CD14-positive monocyte (primary cell): ENCODE results near the gene SNCAIP. TPM values are rescaled to one million over a fixed set of nuclear protein-coding genes. Genes with fewer than 3 reads are reported as not detected.

Experiments used
- DNase-seq, 3 donors: peaks; one replicate each; pipeline ENCODE4 v3.0.0-alpha.2; 2011 to 2022
- H2AFZ ChIP-seq: 2 replicates; pipeline ENCODE4 v1.6.0; 2012; ENCODE audit warnings: mild to moderate bottlenecking, low read depth, low read length, inconsistent platforms; ENCODE audit not compliant: insufficient read depth, poor library complexity, severe bottlenecking
- H3K27ac ChIP-seq, 2 donors: 1 replicate in 1 of 2; 2 replicates in 1 of 2; pipeline ENCODE4 v1.5.1; 2012 to 2013; ENCODE audit warnings: low read length in 2 of 2, control low read depth in 1 of 2, inconsistent platforms in 1 of 2, low read depth in 1 of 2, mild to moderate bottlenecking in 1 of 2
- H3K27me3 ChIP-seq, 2 donors: one replicate each; pipeline versions ENCODE4 v1.6.0 to v1.6.1; 2011 to 2013; ENCODE audit warnings: low read length in 2 of 2; ENCODE audit not compliant: control insufficient read depth in 2 of 2, insufficient read depth in 2 of 2
- H3K36me3 ChIP-seq, 2 donors: replicated peaks in 1 of 2; 1 replicate in 1 of 2; 2 replicates in 1 of 2; pipeline versions ENCODE4 v1.5.1 to v1.6.1; 2012 to 2013; ENCODE audit warnings: low read length in 2 of 2, control low read depth in 1 of 2, inconsistent platforms in 1 of 2, mild to moderate bottlenecking in 1 of 2; ENCODE audit not compliant: insufficient read depth in 2 of 2, control insufficient read depth in 1 of 2
- H3K4me1 ChIP-seq, 2 donors: 1 replicate in 1 of 2; 2 replicates in 1 of 2; pipeline versions ENCODE4 v1.5.1 to v1.6.1; 2012 to 2013; ENCODE audit warnings: low read length in 2 of 2, control low read depth in 1 of 2, inconsistent platforms in 1 of 2, mild to moderate bottlenecking in 1 of 2, moderate library complexity in 1 of 2; ENCODE audit not compliant: insufficient read depth in 2 of 2, control insufficient read depth in 1 of 2
- H3K4me2 ChIP-seq: replicated peaks from 2 replicates; pipeline ENCODE3; 2012; ENCODE audit warnings: low read length, moderate library complexity, mild to moderate bottlenecking; ENCODE audit not compliant: poor library complexity, severe bottlenecking; ENCODE audit errors: extremely low read depth
- H3K4me3 ChIP-seq, 3 experiments: fragments of 200-600 bp in 1 of 3; sonication (generic) in 1 of 3; replicated peaks in 1 of 3; 1 replicate in 2 of 3; 2 replicates in 1 of 3; pipeline ENCODE4 v1.5.1; 2011 to 2013; ENCODE audit warnings: low read length in 3 of 3, mild to moderate bottlenecking in 3 of 3, control low read depth in 2 of 3, low read depth in 2 of 3, inconsistent platforms in 1 of 3, moderate library complexity in 1 of 3
- H3K79me2 ChIP-seq: 2 replicates; pipeline ENCODE4 v1.6.0; 2012; ENCODE audit warnings: mild to moderate bottlenecking, control low read depth, inconsistent platforms, low read length, moderate library complexity; ENCODE audit not compliant: insufficient read depth
- H3K9ac ChIP-seq: 2 replicates; pipeline ENCODE4 v1.6.0; 2017; ENCODE audit warnings: low read length, mild to moderate bottlenecking; ENCODE audit not compliant: insufficient read depth, poor library complexity, severe bottlenecking
- H3K9me3 ChIP-seq, 2 donors: replicated peaks in 1 of 2; 1 replicate in 1 of 2; 2 replicates in 1 of 2; pipeline versions ENCODE4 v1.5.1 to v1.6.1; 2012 to 2013; ENCODE audit warnings: low read length in 2 of 2, control low read depth in 1 of 2; ENCODE audit not compliant: control insufficient read depth in 1 of 2, insufficient read depth in 1 of 2
- H4K20me1 ChIP-seq: 2 replicates; pipeline ENCODE4 v1.6.0; 2012; ENCODE audit warnings: mild to moderate bottlenecking, low read length, control low read depth, moderate library complexity; ENCODE audit not compliant: insufficient read depth
- H3K27ac Mint-ChIP-seq, 7 donors: one replicate each; pipeline ENCODE4 v1.8.0; 2020; ENCODE audit warnings: mild to moderate bottlenecking in 7 of 7, mixed read lengths in 7 of 7, moderate library complexity in 6 of 7, inconsistent platforms in 2 of 7
- H3K27me3 Mint-ChIP-seq, 3 donors: one replicate each; pipeline ENCODE4 v1.8.0; 2021 to 2022; ENCODE audit warnings: low read depth in 3 of 3, mild to moderate bottlenecking in 3 of 3, mixed read lengths in 3 of 3, moderate library complexity in 3 of 3, inconsistent platforms in 1 of 3
- H3K36me3 Mint-ChIP-seq, 2 donors: one replicate each; pipeline ENCODE4 v1.8.0; 2020; ENCODE audit warnings: mixed read lengths in 2 of 2, inconsistent platforms in 1 of 2, mild to moderate bottlenecking in 1 of 2
- H3K4me1 Mint-ChIP-seq: one replicate; pipeline ENCODE4 v1.8.0; 2020; ENCODE audit warnings: mild to moderate bottlenecking, mixed read lengths
- H3K4me3 Mint-ChIP-seq, 2 donors: one replicate each; pipeline ENCODE4 v1.8.0; 2020; ENCODE audit warnings: mild to moderate bottlenecking in 2 of 2, mixed read lengths in 2 of 2, moderate library complexity in 1 of 2
- H3K9me3 Mint-ChIP-seq, 7 donors: one replicate each; pipeline ENCODE4 v1.8.0; 2020 to 2022; ENCODE audit warnings: mixed read lengths in 7 of 7, mild to moderate bottlenecking in 6 of 7, moderate library complexity in 6 of 7, inconsistent platforms in 2 of 7
- CTCF ChIP-seq: fragments of 200-600 bp; IDR thresholded peaks from one replicate; pipeline ENCODE4 v1.8.0; 2022; ENCODE audit warnings: antibody characterized with exemption, mild to moderate bottlenecking
- WGBS: methylation state at CpG from one replicate; pipeline ENCODE4 v1.1.5; 2013; ENCODE audit warnings: missing lambda C conversion rate; ENCODE audit not compliant: insufficient coverage; 5-methylcytosine and 5-hydroxymethylcytosine counted together
- intact Hi-C, 2 donors: fragments of 100-400 bp; cut with micrococcal nuclease; formaldehyde crosslinking; loops; one replicate each; pipeline versions ENCODE4 v1.15.0 to v1.15.1; 2023
- polyA plus RNA-seq, 3 donors: library from polyadenylated mRNA; depleted of rRNA in 1 of 3; unstranded in 2 of 3; stranded (reverse) in 1 of 3; fragments of 300-500 nt in 2 of 3; fragments of >200 nt in 1 of 3; fragmentation: Illumina TruSeq in 2 of 3; gene quantifications; 1 replicate in 2 of 3; 2 replicates in 1 of 3; pipeline ENCODE4 v1.2.3, GENCODE V29; 2012 to 2021

The SNCAIP gene
- polyA plus RNA-seq, 3 donors, result not detected

DNA sequence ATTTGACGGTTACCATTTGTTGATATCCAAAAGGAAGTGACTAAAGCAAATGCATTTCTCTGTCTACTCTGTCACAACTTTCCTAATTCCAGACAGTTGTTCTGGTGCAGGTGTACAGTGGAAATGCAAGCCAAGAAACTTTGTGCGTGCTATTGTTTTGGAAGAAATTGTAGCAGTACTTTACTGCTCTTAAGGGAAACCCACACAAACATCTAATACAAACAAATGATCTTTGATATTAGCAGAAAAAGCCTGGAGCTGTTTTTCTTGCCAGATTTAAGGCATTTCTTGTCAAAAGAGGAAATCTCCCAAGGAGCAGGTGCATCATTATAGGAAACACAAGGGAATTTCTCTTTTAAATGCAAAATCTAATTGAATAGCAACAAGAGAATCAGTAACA is 2.0 kb downstream of the SNCAIP start:
- Mint-ChIP-seq H3K27me3 (peaks cover 53 to 64% (median 56%) of the 10 kb centered on the region in 3 donors), H3K4me3 (peak overlapping the region in 1 of 2 donors; percentile 88), H3K36me3 (no peaks in the 10 kb centered on the region), H3K4me1 (peaks cover 5% of the 10 kb centered on the region), H3K9me3 (peaks cover 0 to 12% (median 0%) of the 10 kb centered on the region in 7 donors), H3K27ac (no peak overlapping the region)
- intact Hi-C loops, result no loop called here
- H2AFZ ChIP-seq, result no peak overlapping the region
- no peak overlapping the region for H3K9ac ChIP-seq
- no peaks in the 10 kb centered on the region for H3K36me3 ChIP-seq
- H3K4me1 ChIP-seq, result peaks cover 0 to 3% of the 10 kb centered on the region in 2 donors
- TF ChIP-seq CTCF, result no peak
- no peak for DNase-seq
- no peak overlapping the region for H3K4me3 ChIP-seq
- H3K79me2 ChIP-seq, result no peaks in the 10 kb centered on the region
- H3K4me2 ChIP-seq, result no peak overlapping the region
- no peaks in the 10 kb centered on the region for H4K20me1 ChIP-seq
- H3K27me3 ChIP-seq, result peaks cover 53 to 56% of the 10 kb centered on the region in 2 donors
- no CpG with 5 or more reads among the region's 2 CpGs for WGBS
- no peak overlapping the region for H3K27ac ChIP-seq
- H3K9me3 ChIP-seq, result peaks cover 0 to 21% of the 10 kb centered on the region in 2 donors

DNA sequence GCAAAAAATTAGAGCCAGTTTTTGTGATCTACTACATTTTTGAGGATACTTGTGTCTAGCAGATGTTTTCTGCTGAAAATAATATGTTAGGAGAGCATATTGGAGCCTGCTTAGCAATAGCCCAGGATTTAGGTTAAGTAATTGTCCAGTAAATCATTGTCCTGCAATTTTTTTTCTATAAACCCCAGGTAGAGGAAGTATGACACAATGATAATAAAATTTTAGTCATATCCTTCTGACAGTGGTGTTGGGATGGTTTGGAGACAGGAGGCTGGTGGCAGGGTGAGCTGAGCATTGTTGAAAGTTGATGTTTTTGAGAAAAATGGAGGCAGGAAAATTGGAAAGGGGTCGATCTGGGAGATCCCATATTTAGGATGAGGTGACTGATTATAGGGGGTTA is 3.5 kb downstream of the SNCAIP start:
- peaks cover 0 to 11% (median 0%) of the 10 kb centered on the region in 7 donors for H3K9me3 Mint-ChIP-seq
- H3K4me3 Mint-ChIP-seq, result peak overlapping the region in 1 of 2 donors; percentile 56
- intact Hi-C loops, result no loop called here
- no peak overlapping the region for H3K27ac Mint-ChIP-seq
- H3K27me3 Mint-ChIP-seq, result peaks cover 42 to 59% (median 46%) of the 10 kb centered on the region in 3 donors
- no peaks in the 10 kb centered on the region for H3K36me3 Mint-ChIP-seq
- Histone ChIP-seq H3K36me3 (no peaks in the 10 kb centered on the region), H3K79me2 (no peaks in the 10 kb centered on the region), H3K4me2 (no peak overlapping the region), H2AFZ (no peak overlapping the region), H4K20me1 (no peaks in the 10 kb centered on the region), H3K9me3 (peaks cover 0 to 20% of the 10 kb centered on the region in 2 donors), H3K27me3 (peaks cover 40 to 42% of the 10 kb centered on the region in 2 donors), H3K27ac (no peak overlapping the region), H3K4me3 (no peak overlapping the region), H3K9ac (no peak overlapping the region), H3K4me1 (peaks cover 0 to 3% of the 10 kb centered on the region in 2 donors)
- peaks cover 5% of the 10 kb centered on the region for H3K4me1 Mint-ChIP-seq
- WGBS, result 67% methylated on average over 1 of the region's 1 CpG
- TF ChIP-seq CTCF, result no peak
- DNase-seq, result no peak
